ENCODE data around the gene TBC1D24.
"Not testable (repeated sequence)": the region's sequence is repeated elsewhere in the genome, so short reads cannot be mapped to it uniquely, and the experiment has no call there.

Gene TBC1D24

GRCh38 chr16:2537451-2538379 is 62.8 kb downstream of the TBC1D24 start, which contains the start of gene PDPK1:
Gene PDPK1 (plus strand): TSS chr16:2538021. CDS start chr16:2538113, 92 bp downstream.
- no peaks in the 10 kb centered on the region for H3K27me3 ChIP-seq
- H3K36me3 ChIP-seq: peaks cover 0 to 5% (median 0%) of the 10 kb centered on the region in 11 experiments; a peak in 2 of 22 replicates
- peak within 1 kb of the TSS; percentile 83 to 92 (median 89) for H3K4me2 ChIP-seq
- H3K9ac ChIP-seq: peak within 1 kb of the TSS; percentile 85 to 95 (median 91)
- no peaks in the 10 kb centered on the region for H3K9me3 ChIP-seq (replicated peaks in 1 of 11)
- peak within 1 kb of the TSS; percentile 83 to 97 (median 86) for H3K4me3 ChIP-seq
- H3K27ac ChIP-seq: peak within 1 kb of the TSS; percentile 60 to 88 (median 81)
- no peak for TF ChIP-seq Cebpa-rat (IDR thresholded peaks at IDR 0.05)
- peaks cover 30 to 48% (median 40%) of the 10 kb centered on the region in 11 experiments for H4K20me1 ChIP-seq
- peaks cover 45 to 74% (median 55%) of the 10 kb centered on the region in 10 experiments for H3K4me1 ChIP-seq

GRCh38 chr16:2539192-2539844 is 64.4 kb downstream of the TBC1D24 start:
- H4K20me1 ChIP-seq: peaks cover 38 to 60% (median 49%) of the 10 kb centered on the region in 11 experiments
- not testable (repeated sequence) for H3K36me3 ChIP-seq; H3K27me3 ChIP-seq; H3K9me3 ChIP-seq (replicated peaks in 1 of 11)
- H3K27ac ChIP-seq: peak overlapping the region in 2 of 11 experiments; percentile 11 to 32; a peak in 2 of 22 replicates
- peak overlapping the region; percentile 83 to 97 (median 86); a peak in 19 of 20 replicates for H3K4me3 ChIP-seq
- H3K4me2 ChIP-seq: peak overlapping the region; percentile 75 to 92 (median 89)
- peaks cover 34 to 58% (median 45%) of the 10 kb centered on the region in 10 experiments for H3K4me1 ChIP-seq
- peak overlapping the region; percentile 13 to 95 (median 91); a peak in 20 of 22 replicates for H3K9ac ChIP-seq

- H3K36me3 ChIP-seq; H3K27me3 ChIP-seq; H3K27ac ChIP-seq; H3K9me3 ChIP-seq (replicated peaks in 1 of 11): not testable (repeated sequence)
- peak overlapping the region; percentile 75 to 92 (median 89) for H3K4me2 ChIP-seq
- peak overlapping the region in 6 of 11 experiments; percentile 88 to 95 (median 91); a peak in 8 of 22 replicates for H3K9ac ChIP-seq
- peaks cover 44 to 66% (median 55%) of the 10 kb centered on the region in 11 experiments for H4K20me1 ChIP-seq
- H3K4me1 ChIP-seq: peaks cover 34 to 52% (median 45%) of the 10 kb centered on the region in 10 experiments
- H3K4me3 ChIP-seq: peak overlapping the region in 2 of 10 experiments; percentile 85 to 87; a peak in 1 of 20 replicates
Observed at GRCh38 chr16:2539845-2540458, 65.0 kb downstream of the TBC1D24 start.

- H3K9ac ChIP-seq; H3K4me3 ChIP-seq; H3K27me3 ChIP-seq; H3K9me3 ChIP-seq (replicated peaks in 1 of 11); H3K27ac ChIP-seq: not testable (repeated sequence)
- peak overlapping the region in 10 of 11 experiments; percentile 15 to 92 (median 42); a peak in 14 of 22 replicates for H3K4me2 ChIP-seq
- peaks cover 34 to 48% (median 42%) of the 10 kb centered on the region in 10 experiments for H3K4me1 ChIP-seq
- peaks cover 53 to 76% (median 65%) of the 10 kb centered on the region in 11 experiments for H4K20me1 ChIP-seq
- H3K36me3 ChIP-seq: peaks cover 0 to 16% (median 6%) of the 10 kb centered on the region in 11 experiments; a peak in 9 of 22 replicates
Observed at GRCh38 chr16:2540912-2541311, 66.0 kb downstream of the TBC1D24 start.

GRCh38 chr16:2541409-2541808 is 66.5 kb downstream of the TBC1D24 start:
- not testable (repeated sequence) for H3K9me3 ChIP-seq (replicated peaks in 1 of 11); H3K27ac ChIP-seq; H3K4me3 ChIP-seq; H3K27me3 ChIP-seq; H3K9ac ChIP-seq
- Histone ChIP-seq H3K4me1 (peaks cover 36 to 44% (median 39%) of the 10 kb centered on the region in 10 experiments), H3K4me2 (peak overlapping the region in 10 of 11 experiments; percentile 15 to 92 (median 42); a peak in 15 of 22 replicates), H4K20me1 (peaks cover 58 to 80% (median 70%) of the 10 kb centered on the region in 11 experiments), H3K36me3 (peaks cover 0 to 16% (median 6%) of the 10 kb centered on the region in 11 experiments; a peak in 9 of 22 replicates)

- not testable (repeated sequence) for H3K27me3 ChIP-seq; H3K27ac ChIP-seq; H3K9me3 ChIP-seq (replicated peaks in 1 of 11); H3K4me2 ChIP-seq; H3K4me3 ChIP-seq; H3K9ac ChIP-seq
- peaks cover 27 to 34% (median 28%) of the 10 kb centered on the region in 10 experiments for H3K4me1 ChIP-seq
- peaks cover 55 to 76% (median 69%) of the 10 kb centered on the region in 11 experiments for H4K20me1 ChIP-seq
- H3K36me3 ChIP-seq: peaks cover 0 to 16% (median 6%) of the 10 kb centered on the region in 11 experiments; a peak in 9 of 22 replicates
Observed at GRCh38 chr16:2543771-2544170, 68.8 kb downstream of the TBC1D24 start.

GRCh38 chr16:2550283-2550878 is 75.5 kb downstream of the TBC1D24 start:
- not testable (repeated sequence) for H3K9ac ChIP-seq; H3K4me2 ChIP-seq; H3K4me3 ChIP-seq; H3K36me3 ChIP-seq; H3K27me3 ChIP-seq; H3K9me3 ChIP-seq (replicated peaks in 1 of 11); H3K27ac ChIP-seq
- Histone ChIP-seq H4K20me1 (peaks cover 12 to 23% (median 17%) of the 10 kb centered on the region in 11 experiments; a peak in 18 of 22 replicates), H3K4me1 (peaks cover 0 to 10% (median 5%) of the 10 kb centered on the region in 10 experiments; a peak in 10 of 20 replicates)

GRCh38 chr16:2551420-2551889 is 76.5 kb downstream of the TBC1D24 start:
- TF ChIP-seq Cebpa-rat (IDR thresholded peaks at IDR 0.05): 0 out of 22 replicates have a peak, but pooled peaks of 3 of the 11 experiments have one; percentile 19 to 21 (median 20)
- H3K9me3 ChIP-seq (replicated peaks in 1 of 11); H3K36me3 ChIP-seq; H3K27me3 ChIP-seq; H3K4me1 ChIP-seq; H3K4me3 ChIP-seq; H3K9ac ChIP-seq: not testable (repeated sequence)
- Histone ChIP-seq H4K20me1 (peaks cover 1 to 12% (median 6%) of the 10 kb centered on the region in 11 experiments; a peak in 15 of 22 replicates), H3K27ac (peak overlapping the region in 2 of 11 experiments; percentile 39 to 46; a peak in 4 of 22 replicates), H3K4me2 (0 out of 22 replicates have a peak overlapping the region, but pooled peaks of 3 of the 11 experiments have one; percentile 9 to 32 (median 12))

- not testable (repeated sequence) for H3K4me2 ChIP-seq; H3K9me3 ChIP-seq (replicated peaks in 1 of 11); H4K20me1 ChIP-seq; H3K9ac ChIP-seq; H3K27me3 ChIP-seq; H3K4me1 ChIP-seq; H3K36me3 ChIP-seq; H3K4me3 ChIP-seq
- peak overlapping the region in 2 of 11 experiments; percentile 61 to 64; a peak in 3 of 22 replicates for H3K27ac ChIP-seq
Observed at GRCh38 chr16:2554709-2555425, 79.9 kb downstream of the TBC1D24 start.

Data from BLaER1 treated with 17β-estradiol and CSF1 and Interleukin-3, amounts not matched to agents 10 nM and 100 nM (cell line).